ENCODE measurements around the gene DISP2.

GRCh38 chr15:40317580-40317979 lies 40.4 kb upstream of the DISP2 start:
- TF ChIP-seq CTCF (IDR thresholded peaks at IDR 0.05) (no peak), POLR2A (IDR thresholded peaks at IDR 0.05) (no peak)
